HG02884 (cell line): Measurements from ENCODE around the gene G6PD.
"Not testable (repeated sequence)": the region's sequence is repeated elsewhere in the genome, so short reads cannot be mapped to it uniquely, and the experiment has no call there.

Experiments used
- ATAC-seq: cut with Tn5 transposase; IDR thresholded peaks from one replicate; pipeline ENCODE4 v1.9.1; 2021; ENCODE audit warnings: mild to moderate bottlenecking, moderate library complexity; ENCODE audit not compliant: unreplicated experiment

G6PD gene

DNA sequence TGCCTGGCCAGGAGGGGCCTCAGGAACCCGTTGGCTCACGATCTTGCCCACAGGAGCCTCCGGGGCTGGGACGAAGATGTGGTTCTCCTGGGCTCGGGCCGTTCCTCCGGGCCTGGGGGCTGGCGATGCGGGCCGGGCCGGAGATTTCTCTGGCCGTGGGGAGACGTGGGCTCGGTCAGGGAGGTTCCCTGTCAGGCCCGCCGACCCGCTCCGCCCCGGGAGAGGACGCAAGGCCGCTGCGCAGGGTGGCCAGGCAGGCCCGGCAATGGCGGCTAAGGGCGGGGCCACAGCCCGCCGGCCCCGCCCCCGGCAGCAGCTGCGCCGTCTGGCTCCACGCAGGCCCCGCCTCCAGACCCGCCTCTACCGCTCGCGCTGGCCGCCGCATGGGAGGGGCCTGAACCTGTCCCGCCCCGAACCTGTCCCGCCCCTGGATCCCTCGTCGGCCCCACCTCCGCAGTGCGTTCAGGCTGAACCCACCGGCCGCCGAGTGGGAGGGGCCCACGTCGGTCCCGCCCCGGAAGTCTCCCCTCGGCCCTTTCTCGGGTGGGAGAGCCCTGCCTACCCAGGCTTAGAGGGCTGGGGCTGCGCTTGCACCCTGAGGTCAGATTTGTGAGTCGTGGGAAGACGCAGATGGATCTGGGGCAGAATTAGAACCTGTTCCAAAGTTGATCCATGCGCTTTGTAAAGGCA lies 30.5 kb downstream of the G6PD start, which contains the start of gene FAM3A:
FAM3A (minus strand) TSS at position 267 of the 690 bp plus-strand sequence. CDS start 460 bp downstream, outside the sequence.
- ATAC-seq, result peak; percentile 80

DNA sequence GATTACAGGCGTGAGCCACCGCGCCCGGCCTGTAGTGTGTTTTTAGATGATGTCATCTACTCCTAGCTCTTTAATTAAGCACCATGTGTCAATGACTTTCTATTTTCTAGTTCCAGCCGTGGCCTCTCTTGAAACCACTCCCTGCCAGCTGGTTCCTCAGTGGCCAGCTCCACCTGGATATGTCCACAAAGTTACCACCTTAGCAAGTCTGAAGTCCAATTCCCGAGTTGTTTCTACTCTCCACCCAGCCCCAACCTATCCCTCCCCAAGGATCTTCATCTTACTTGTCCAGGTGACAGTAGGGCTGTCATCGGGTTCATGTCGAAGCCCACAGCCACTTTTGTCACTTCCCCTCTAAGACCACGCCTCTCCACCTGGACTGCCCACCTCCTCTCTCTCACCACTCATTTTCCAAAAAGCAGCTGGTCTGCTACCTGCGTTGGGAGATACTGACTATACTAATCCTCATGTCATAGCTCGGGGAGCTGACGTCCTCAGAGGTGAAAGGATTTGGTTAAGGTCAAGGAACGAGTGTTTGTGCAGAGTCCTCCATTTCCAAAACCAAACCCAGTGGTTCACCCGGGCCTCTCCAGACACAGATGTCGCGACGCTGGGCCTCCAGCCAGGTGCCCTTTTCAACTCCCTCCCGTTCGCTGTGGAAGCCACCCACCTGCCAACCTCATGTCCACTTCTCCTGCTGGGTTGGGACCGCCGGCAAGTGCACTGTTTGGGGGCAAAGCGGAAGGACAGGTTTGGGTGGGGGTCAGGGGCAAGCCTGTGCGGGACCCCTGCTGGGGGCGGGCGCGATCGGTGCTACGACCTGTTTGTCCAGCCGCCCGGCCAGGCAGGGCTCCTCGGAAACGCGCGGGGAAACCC lies 31.3 kb downstream of the G6PD start:
- no peak for ATAC-seq

DNA sequence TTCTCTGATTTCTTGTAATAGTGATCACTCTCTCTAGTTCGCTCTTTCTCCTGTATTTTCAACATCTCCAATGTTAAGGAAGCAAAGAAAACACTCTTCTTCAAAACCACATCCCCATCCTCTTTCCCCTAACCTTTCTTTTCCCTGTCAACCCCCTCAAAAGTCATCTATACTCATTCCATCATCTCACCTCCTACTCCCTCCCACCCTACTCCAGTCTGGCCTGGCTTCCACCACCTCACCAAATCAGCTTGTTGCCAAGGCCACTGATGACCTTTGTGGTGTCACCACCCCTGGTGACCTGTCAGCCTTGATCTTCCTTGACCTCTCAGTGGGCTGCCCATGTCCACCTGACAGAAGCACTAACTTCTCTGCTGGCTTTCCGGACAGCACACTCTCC lies 32.9 kb downstream of the G6PD start:
- no peak for ATAC-seq

DNA sequence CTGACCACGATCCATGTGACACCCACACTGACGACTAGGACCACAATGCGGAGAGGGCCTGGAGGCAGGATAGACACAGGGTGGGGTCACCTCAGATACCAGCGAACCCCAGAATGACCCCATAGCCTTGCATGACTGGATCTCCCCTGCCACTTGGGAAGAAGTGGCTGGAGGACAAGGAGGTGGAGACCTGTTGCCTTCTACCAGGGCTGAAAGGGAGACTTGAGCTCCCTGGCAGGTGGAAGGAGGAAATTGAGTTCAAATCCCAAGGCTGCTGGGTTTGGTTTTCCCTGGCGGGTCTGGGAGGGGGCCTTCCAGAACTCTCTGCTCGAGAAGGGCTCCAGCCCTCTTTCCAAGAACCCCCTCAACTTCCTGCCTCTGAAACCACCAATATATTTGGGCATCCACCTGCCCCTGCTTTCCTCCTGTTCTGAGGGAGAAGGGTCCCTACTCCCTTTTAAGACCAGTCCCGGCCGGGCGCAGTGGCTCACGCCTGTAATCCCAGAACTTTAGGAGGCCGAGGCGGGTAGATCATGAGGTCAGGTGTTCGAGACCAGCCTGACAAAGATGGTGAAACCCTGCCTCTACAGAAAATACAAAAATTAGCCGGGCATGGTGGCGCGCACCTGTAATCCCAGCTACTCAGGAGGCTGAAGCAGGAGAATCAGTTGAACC lies 33.6 kb downstream of the G6PD start:
- no peak for ATAC-seq

DNA sequence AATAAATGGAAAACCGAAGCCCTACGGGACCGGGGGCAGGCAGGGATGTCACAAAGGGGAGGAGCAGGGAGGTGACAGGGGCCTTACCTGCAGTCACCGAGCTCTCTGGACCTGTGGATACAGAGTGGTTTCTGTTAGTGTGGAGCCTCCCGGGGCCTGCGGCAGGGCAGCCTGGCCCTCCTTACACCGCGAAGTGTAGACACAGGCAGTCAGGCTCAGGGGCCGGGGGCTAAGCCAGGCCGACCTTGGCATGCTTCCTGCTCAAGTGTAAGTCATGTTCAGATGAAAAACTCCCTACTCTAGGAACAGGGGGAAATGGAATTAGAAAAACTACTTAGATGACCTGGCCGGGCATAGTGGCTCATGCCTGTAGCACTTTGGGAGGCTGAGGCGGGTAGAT lies 34.9 kb downstream of the G6PD start:
- no peak for ATAC-seq

DNA sequence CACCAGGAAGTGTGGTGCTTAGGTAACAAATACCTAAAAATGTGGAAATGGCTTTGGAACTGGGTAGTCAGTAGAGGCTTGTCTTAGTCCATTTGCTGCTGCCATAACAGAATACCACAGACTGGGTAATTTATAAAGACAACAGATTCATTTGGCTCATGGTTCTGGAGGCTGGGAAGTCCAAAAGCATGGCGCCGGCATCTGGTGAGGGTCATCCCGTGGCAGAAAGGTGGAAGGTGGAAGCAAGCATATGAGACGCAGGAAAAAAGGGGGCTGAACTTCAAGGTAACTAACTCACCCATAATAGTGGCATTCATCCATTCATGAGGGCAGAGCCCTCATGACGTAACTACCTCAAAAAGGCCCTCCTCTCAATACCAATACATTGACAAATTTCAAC lies 37.2 kb downstream of the G6PD start:
- ATAC-seq, result no peak

DNA sequence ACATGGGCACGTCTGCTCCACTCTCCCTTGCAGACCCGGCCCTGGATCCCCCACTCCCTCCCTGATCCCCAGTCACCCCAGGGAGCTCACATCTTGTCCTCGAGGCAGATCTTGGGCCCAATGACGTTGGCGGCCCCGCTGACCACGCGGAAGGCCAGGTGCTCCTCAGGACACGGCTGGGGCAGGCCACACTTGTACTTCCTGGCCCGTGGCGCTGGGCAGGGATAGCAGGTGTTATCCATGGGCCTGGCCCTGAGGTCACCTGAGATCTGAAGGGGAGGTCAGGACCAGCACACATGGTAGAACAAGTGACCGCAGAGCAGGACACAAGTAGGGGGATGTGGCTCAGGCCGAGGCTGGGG lies 38.3 kb downstream of the G6PD start:
- ATAC-seq, result no peak

DNA sequence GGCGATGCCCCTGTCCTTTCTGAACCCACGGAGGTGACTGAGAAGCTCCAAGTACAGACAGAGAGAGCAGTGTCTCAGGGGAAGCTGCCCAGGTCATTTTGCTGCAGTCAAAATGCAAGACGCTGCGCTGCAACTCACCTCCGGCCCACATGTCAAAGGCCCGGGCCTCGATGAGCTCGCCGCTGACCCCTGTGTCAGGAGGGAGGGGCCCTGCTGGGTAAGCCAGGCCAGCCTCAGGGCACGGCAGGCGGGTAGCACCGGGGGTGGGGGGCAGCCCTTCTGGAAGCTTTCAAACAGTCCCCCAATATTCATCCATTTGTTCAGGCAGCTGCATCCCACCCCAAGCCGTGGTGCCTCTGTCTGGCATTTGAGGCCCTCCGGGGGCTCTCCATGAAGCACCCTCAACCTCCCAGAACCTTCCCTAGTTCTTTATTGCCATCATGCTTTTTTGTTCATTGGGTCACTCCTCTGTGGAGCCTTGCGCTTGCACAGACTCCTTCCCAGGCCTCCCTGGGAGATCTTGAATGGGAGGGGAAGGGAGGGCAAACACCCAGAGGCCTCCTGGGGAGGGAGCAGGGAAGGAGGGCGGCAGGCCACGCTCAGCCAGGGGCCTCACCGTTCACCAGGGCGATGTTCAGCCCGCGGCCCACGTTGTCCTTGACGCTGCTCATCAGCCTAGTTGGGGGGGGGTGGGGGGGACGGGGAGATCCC lies 38.8 kb downstream of the G6PD start:
- no peak for ATAC-seq

DNA sequence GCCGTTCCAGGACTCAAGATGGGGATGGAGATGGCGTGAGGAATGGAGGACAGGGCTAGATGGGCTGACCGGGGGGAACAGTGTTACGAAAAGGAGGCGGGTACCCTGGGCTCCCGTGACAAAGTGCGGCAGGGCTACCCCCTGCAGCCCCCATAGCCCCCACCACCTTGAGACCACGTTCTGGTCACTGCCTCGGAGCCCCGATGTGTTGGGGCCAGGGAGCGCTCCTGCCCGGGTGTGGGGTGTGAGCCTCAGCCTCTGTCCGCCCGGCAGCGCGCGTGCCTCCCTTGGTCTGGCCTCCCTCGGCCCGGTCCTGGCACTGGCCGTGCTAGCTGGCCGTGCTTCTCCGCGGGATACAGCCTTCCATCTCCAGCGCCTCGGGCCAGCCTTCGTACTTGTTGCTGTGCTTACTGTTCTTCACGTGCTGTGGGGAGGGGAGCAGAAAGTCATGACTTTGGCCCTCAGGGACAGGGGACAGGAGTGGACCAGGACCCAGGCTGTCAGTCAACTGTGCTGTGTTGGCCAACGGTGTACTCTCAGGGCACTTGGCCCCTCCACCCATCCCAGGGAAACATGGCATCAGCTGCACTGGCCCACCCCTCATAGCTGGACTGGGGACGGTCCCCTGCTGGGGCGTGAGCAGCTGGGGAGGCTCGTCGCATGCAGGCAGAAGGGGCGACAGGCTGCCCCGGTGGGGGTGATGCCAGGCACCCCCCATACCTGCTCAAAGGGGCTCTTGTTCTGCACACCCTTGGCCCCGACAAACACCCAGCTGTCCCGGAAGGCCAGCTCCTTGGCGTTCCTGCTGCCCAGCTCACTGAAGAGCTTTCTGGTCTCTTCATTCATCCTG lies 39.9 kb downstream of the G6PD start:
- no peak for ATAC-seq

DNA sequence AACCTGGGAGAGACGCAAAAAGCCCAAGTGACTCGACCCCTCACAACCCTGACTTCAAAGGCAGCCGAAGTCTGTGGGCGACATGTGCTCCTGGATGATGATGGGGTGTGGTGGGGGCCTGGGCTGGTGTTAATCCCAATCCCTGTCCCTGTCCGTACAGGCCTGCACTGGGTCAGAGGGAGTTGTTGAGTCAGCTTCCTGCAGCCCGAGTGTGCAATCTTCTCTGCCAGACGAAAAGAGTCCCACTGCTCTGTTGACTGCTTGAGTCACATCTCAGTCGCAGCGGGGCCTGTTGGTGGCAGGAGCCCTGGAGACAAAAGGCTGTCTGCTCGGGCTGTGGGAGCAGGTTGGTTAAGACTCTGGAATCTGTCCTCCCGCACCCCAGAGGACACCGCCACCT lies 40.9 kb downstream of the G6PD start:
- ATAC-seq, result no peak

DNA sequence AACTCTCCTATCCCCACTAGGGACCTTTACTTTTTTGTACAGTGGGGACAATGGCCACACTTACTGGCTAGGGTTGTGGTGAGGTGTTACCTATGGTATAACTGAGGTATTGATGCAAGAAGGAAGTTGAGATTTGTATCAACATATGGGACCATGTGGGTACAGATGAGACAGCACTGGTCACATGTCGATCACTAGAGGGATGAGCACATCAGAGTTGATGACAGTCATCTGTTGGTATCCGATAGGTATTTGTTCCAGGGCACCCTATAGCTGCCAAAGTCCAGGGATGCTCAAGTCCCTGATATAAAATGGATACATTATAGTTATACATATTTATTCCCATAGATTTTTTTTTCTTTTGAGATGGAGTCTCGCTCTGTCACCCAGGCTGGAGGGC lies 43.7 kb downstream of the G6PD start:
- no peak for ATAC-seq

DNA sequence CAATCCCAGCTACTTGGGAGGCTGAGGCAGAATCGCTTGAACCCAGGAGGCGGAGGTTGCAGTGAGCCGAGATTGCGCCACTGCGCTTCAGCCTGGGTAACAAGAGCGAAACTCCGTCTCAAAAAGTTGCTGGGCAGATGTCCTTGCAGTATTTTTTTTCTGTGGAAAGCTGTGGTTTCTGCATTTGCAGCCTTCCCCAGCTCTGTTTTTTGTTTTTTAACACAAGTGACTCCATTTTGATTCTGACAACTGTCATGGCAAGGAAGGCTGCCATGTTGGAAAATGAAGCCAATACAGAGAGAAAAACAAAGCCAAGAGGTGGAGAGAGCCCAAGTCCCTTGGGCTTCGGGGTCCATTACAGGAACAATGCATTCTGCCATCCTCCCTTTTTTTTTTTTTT lies 44.5 kb downstream of the G6PD start:
- no peak for ATAC-seq

DNA sequence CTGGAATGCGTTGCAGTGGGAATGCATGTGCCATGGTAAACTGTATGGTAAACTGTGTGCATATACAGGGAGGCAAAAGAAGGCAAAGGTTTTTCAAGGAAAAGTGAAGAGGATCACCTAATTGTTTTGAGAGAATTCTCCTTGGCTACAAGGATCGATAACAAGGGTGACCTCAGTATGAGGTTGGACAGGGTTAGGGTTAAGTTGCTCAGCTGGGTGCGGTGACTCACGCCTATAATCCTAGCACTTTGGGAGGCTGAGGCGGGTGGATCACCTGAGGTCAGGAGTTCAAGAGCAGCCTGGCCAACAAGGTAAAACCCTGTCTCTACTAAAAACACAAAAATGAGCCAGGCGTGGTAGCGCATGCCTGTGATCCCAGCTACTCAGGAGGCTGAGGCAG lies 45.2 kb downstream of the G6PD start:
- ATAC-seq, result not testable (repeated sequence)

DNA sequence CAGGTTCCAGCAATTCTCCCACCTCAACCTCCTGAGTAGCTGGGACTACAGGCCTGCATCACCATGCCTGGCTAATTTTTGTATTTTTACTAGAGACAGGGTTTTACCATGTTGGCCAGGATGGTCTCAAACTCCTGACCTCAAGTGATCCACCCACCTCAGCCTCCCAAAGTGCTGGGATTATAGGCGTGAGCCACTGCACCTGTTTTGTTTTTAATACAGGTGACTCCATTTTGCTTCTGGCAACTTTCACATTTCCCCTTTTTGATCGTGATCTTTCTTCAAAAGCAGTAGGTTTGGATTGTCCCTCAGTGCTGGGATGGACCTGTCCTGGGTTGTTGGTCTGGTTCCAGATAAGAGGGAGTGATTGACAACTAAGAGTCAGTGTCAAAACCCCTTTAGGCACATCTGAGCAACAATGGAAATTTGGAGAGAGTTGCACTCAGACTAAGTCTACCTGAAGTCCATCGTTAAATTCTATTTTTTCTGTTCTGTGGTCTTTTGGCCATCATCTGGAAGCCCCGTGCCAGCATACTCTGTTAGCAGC lies 50.0 kb downstream of the G6PD start:
- ATAC-seq, result not testable (repeated sequence)

DNA sequence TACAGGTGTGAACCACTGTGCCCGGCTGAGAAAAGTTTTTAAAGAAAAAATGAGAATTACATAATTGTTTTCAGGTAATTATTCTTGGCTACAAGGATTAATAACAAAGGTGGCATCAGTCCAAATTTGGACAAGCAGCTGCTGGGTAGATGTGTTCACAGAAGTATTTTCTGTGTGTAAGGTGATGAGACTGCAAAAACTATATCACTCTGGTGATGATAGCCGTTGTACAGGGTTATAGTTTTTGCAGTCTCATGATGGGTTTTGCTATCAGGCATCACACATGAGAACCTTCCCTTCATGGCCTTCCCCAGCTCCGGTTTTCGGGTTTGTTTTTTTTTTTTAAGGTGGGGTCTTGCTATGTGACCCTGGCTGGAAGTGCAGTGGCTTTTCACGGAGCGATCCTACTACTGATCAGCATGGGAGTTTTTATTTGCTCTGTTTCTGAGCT lies 51.1 kb downstream of the G6PD start:
- no peak for ATAC-seq

DNA sequence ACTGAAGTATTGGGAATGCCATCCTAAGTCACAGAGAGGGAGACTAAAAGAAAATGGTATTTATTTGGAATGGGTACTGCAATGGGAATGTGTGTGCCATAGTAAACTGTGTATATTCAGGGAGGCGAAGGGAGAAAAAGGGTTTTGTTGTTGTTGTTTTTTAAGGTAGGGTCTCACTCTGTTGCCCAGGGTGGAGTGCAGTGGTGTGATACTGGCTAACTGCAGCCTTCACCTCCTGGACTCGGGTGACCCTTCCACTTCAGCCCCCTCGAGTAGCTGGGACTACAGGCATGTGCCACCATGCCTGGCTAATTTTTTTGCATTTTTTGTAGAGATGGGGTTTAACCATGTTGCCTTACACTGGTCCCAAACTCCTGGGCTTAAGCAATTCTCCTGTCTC lies 51.9 kb downstream of the G6PD start:
- no peak for ATAC-seq

DNA sequence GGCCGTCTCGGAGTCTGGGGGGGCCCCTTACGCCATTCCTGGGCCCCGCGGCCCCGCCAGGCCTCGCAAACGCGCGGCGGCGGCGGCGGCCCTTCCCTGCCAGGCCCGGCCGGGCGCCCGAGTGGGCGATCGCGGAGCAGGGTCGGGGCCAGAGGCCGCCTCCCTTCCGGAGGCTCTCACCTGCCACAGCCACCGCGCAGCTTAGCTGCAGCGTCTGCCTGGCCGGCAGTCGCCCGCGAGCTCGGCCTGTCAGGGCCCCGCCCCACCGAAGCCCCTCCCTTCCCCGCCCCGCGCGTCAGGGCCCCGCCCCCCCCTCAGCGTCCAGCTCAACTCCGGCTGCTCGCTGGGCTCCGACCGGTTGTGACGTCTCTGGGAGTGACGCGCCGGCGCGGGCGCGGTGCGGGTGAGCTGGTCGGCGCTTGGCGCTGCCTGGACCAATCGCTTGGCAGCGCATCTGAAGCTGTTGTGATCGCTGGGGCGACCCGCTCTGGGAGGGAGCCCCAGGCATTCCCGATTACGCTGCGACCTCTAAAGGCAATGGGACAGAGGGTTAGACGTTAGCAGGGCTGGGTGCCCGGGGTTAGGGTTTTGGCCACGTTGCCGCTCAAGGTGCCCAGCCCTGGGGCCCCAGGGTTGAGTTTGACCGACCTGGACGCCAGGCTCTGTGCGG lies 56.1 kb downstream of the G6PD start, which contains the start of gene SLC10A3:
SLC10A3 (minus strand) TSS at position 216 of the 670 bp plus-strand sequence. CDS start 1,689 bp downstream, outside the sequence.
- peak; percentile 75 for ATAC-seq

DNA sequence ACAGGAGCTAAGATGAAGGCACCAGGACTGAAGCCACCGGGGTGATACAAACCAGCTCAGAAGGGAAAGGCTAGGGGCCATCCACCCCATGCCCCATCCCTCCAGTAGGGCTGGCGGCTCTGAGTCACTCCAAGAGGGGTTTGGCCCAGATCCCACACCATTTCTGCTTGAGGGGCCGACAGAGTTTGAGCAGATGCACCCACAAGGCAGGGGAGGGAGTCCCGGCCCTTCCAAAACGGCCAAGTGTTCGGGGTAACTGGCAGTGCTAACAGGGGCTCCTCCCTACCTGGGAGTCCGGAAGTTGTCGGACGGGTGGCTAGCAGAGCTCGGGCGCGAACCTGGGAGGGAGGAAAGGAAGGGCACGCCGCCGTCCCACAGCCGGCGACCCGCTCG lies 56.6 kb downstream of the G6PD start:
- ATAC-seq, result peak; percentile 28

DNA sequence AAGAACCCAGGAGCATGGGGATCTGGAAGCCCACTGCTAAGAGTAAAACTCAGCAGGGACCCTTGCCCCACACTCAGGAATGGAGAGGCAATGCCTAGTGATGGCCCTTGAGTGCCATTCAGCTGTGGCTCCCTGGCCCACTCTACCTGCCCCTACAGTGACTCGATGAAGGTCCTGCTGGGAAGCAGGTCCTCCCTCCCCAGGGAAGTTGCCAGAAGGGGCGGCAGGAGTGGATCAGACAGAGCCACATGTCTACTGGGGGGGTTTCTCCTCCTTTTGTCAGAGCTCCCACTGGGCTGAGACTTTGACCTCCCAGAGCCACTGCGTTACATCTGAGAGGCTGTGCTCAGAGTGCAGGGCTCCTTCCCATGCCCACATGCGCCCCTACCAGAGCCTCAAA lies 57.5 kb downstream of the G6PD start:
- ATAC-seq, result no peak
